GM21723 (cell line): ENCODE measurements around the gene PPEF1.
"Not testable (repeated sequence)": the region's sequence is repeated elsewhere in the genome, so short reads cannot be mapped to it uniquely, and the experiment has no call there.

ENCODE experiments used
- ATAC-seq: cut with Tn5 transposase; IDR thresholded peaks from one replicate; pipeline ENCODE4 v1.9.1; 2021; ENCODE audit warnings: mild to moderate bottlenecking, moderate library complexity; ENCODE audit not compliant: unreplicated experiment

PPEF1 gene

DNA sequence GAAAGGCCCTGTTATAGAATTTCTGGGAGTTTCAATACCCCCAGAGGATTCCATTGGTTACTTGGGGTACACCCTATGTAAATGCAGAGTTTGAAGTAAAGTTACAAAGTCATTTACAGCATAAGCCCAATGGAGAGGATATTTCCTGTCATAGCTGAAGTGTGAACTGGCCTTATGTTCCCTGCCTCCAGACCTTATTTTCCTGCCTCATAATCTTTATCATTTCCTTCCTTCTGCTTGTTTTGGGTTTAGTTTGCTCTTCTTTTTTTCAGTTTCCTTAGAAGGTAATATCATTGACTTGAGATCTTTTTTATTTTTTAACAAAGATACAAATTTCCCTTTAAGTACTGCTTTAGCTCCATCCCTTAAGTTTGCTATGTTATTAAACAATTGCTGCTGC is 85.4 kb downstream of the PPEF1 start:
- no peak for ATAC-seq

DNA sequence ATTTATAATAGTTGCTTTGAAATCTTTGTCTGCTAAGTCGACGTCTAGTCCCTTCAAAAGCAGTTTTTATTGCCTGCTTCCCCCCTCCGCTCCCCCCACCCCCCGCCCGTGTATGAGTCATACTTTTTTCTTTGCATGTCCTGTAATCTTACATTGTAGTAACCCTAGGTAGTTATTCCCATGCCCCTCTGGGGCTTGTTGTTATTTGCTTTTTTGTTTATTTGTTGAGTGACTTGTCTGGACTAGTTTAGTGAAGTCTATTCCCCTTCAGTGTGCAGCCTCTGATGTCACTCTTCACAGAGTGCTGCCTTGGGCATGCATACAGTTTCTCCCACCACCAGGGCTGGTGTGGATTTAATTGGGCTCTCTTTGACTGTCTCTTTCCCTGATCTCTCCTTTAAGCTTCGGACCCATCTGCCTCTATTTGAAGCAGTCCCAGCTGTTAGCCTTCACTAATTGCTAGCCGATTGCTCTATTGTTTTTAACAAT is 86.2 kb downstream of the PPEF1 start:
- no peak for ATAC-seq

DNA sequence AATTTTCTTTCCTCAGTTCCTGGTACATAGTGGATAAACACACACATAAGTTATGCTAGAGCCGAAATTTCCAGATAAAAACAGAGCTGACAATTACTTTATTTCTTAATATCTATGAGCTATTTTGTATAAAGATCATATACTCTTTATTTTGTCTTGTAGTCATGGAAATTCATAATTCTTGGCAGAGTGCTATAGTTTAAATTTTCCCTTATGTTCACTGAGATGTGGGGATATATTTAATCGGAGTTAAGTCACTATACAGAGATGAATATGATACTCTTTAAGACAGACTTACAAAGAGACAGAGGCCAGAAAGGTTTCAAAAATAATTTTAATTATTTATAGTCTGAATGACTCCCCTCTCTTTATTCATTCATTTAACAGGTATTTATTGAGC is 89.7 kb downstream of the PPEF1 start:
- no peak for ATAC-seq

DNA sequence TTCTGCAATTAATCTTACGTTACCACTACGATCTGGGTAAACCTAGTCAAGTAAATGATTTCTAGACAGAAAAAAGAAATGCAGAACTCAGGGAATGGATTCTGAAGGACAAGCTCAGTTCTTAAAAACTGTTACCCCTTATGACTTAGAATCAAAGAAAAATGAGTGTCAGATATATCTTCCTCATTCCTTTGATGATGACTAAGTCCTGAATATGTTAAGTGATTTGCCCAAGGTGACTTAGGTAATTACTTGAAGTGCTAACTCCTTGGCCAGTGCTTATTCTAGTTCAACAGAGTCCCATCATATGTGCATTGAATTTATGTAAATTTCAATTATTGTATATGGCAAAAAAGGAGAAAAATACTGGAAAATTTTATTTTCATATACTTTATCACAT is 92.5 kb downstream of the PPEF1 start:
- ATAC-seq, result no peak

DNA sequence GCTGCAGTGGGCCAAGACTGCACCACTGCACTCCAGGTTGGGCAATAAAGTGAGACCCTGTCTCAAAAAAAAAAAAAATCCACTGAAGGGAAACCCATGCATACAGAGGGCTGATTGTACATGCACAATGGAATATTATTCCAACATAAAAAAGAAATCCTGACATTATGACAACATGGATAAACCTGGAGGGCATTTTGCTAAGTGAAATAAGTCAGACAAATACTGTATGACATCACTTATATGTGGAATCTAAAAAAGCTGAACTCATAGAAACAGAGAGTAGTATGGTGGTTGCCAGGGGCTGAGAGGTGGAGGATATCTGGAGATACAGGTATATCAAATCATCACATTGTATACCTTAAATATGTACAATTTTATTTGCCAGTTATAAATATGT is 102.2 kb downstream of the PPEF1 start:
- ATAC-seq, result no peak

DNA sequence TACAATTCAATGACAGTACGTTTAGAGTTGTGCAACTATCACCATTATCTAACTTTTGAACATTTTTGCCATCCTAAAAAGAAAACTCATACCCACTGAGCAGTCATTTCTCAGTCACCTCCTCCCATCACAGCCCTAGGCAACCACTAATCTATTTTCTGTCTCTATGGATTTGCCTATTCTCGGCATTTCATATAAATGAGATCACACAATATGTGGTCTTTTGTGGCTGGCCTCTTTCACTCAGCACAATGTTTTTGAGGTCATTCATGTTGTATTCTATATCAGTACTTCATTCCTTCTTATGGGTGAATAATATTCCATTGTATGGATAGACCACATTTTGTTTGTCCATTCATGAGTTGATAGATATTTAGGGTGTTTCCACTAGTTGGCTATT is 103.0 kb downstream of the PPEF1 start:
- no peak for ATAC-seq

DNA sequence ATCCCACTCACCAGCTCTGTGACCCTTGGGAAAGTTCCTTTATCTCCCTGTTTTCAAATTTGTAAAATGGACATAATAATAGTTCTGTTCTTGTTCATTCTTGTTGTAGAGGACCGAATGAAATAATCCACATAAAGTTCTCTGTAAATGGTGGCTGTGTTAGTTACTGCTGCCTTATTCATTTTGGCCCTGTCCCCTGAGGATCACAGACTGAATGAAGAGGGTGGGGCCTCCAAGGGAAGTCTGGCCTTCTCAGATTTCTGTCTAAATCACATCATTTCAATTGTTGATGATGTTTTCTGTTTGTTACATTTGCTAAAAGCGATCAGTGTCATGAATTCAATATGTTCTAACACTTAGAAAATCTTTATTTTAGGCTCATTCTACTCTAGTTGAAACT is 117.9 kb downstream of the PPEF1 start:
- no peak for ATAC-seq

DNA sequence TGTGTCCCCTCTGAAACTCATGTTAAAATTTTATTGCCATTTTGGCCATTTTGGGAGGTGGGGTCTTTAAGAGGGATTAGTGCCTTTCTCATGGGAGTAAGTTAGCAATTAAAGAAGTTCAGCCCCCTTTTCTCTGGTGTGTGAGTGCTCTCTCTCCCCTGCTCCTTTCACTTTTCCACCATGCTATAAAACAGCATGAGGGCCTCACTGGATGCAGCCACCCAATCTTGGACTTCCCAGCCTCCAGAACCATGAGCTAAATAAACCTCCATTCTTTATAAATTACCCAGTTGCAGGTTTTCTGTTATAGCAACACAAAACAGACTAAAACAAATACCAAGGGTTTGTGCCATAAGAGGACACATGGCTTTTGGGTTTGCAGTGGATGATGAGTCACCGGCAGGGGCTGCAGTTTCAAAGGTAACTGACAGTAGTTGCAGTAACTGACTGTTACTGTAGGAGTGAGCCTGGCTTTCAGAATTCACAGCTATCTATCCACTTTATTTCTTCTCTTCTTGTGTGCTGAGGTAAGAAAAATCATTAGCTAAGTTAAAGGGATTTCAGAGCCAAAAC is 121.5 kb downstream of the PPEF1 start:
- no peak for ATAC-seq

DNA sequence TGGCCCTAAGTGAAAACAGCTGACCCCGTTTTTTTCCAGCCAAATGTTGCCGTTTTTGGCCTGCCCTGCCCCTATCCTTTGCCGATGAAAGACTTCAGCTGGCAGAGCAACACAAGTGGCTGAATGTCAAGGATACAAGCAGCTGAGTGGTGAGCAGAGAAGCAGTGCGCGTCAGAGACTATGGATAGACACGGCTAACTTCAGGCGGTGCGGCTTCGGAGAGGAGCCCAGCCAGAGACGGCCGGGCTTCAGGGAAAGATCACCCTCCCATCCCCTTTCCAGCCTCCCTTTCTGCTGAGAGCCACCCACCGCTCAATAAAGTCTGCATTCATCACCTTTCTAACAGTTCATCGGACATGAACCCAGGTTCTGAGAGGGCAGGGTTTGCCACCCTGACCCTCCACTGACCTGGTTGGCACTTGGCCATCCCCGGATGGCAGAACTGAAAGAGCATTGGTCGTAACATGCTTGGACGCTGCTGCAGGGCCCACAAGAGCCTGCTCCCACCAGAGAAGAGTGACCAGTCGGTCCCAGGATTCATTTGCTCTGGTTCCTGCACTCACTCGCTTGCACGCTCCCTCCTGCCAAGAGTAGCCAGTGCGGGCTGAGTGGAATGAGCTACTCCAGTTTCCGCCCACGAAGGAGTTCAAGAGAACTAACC is 125.8 kb downstream of the PPEF1 start:
- ATAC-seq, result no peak

DNA sequence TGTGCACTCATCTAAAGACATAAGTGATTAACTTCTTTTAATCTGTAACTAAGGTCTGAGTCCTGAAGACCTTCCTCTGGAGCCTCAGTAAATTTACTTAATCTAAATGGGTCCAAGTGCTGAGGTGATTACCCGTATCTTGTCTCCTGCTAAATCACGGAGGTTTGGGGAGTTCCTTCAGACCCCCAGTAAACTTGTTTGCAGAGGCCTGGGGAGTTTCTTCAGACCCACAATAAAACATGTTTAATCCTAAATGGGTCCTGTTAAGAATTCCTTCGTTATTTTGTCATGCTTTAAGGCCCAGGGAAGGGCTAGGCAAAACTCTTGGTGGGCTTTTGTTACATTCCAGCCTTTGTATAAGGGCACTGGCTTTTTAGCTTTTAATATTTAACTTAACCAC is 140.5 kb downstream of the PPEF1 start:
- ATAC-seq, result not testable (repeated sequence)

DNA sequence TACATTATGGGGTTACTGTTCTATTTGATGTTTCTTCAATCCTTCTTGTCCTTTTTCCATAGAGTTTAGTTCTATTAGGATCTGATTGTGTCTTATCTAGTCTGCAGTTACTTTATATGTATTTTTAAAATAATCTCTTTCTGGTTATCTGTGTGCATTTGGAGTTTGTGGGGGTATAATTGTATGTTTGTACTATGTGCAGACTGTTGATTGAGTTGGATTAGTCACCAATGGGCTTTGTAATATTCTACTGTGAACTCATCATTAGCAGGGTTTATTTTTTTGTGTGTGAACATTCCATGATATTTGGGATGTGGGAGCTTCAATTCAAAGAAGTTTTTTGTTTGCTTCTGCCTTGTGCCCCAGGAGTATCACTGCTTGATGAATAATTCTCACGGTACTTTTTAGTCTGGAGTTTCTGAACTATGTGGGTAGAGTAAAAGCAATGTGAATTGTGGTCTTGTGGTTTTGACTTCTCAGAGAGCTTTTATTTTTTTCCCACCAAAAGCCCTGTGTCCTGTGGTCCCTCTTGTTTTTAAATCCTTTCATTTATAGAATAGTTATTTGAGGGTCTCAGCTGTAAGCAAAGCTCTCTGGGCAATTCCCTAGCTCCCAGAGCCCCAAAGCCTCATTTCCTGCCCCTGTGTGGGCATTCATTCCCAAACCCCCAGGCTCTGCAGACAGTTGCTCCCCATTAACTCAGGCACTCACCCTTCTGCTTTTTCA is 148.6 kb downstream of the PPEF1 start:
- peak; percentile 95 for ATAC-seq

DNA sequence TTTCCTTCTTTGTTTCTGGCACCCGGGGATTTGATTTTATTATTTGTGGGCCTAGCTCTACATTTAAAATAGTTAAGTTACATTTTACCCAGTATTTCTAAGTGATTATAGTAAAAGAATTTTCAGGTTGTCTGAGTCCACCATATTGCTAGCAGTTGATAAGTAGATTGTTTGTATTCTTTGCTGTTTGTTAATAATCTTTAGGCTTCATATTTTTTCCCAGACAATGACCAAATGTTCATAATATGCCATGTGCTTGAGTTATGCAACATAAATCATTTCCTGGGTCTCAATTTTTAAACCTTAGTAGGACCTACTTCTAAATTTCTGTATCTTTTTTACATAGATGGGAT is 149.2 kb downstream of the PPEF1 start:
- no peak for ATAC-seq

DNA sequence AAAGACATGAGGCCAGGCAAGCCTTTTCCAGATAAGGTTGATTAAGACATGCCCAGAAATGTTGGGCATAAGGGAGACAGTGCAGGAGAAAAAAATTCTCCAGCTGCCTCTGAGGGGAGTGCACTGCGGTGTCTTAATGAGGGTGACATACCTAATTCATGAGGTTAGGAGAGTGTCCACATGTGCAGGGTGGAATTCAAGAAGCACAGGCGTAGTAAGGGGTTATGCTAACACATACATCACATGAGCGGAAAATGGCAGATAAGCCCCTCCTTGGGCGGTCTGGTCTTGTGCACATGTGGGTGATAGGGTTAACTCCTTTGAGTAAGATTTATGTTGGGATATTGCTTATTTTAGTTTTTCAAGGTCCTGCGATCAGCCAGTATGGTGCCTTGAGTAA is 154.1 kb downstream of the PPEF1 start:
- ATAC-seq, result no peak

DNA sequence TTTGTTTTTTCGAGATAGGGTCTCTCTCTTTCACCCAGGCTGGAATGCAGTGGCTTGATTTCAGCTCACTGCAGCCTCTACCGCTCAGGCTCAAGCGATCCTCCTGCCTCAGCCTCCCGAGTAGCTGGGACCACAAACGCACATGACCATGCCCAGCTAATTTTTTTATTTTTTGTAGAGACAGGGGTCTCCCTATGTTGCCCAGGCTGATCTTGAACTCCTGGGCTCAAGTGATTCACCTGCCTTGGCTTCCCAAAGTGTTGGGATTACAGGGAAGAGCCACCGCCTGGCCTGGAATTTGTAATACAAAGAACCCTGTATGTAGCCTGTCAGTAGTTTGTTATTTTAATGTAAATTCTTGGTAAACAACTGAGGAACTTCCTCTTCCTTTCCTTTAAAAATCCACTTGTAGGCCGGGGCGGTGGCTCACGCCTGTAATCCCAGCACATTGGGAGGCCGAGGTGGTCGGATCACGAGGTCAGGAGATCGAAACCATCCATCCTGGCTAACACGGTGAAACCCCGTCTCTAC is 157.0 kb downstream of the PPEF1 start:
- no peak for ATAC-seq

DNA sequence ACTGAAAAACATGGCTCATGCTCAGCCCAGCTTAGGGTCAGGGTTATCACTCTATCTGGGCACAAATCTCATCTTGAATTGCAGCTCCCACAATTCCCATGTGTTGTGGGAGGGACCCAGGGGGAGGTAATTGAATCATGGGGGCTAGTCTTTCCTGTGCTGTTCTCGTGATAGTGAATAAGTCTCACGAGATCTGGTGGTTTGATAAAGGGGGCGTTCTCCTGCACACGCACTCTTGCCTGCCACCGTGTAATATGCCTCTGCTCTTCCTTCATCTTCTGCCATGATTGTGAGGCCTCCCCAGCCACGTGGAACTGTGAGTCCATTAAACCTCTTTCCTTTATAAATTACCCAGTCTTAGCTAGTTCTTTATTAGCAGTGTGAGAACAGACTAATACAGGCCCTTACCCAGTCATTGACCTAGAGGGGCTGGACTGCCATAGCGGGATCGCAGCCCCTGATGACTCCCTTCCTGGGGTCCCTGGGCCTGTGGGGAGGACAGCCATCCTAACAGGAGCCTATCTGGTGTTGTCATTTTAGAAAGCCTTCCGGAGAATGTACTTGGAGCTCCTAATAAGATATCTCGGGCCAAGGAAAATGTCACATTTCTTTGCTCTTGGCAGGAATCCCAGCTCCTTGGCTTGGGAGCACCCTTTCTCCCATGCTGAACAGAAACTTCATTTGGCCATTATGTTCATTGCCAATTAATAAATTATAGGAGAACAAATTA is 163.9 kb downstream of the PPEF1 start:
- ATAC-seq, result no peak

DNA sequence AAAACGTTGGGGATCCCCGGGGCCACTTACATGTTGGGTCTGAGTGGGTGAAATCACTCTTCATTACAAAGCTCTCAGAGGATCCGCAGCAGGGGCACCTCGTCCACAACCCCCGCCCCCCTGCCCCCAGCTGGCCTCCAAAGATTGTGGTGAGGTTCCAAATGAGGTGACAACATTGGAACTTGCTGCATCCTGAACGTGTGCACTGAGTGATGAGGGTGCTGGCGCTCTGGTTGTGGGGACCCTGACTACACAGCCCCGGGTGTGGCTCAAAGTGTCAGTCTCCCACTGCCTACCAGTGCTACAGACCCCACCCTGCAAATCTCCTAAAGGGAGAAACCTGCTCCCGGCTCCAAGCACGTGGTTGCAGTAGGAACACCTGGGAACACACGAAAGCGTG is 164.5 kb downstream of the PPEF1 start:
- ATAC-seq, result no peak

DNA sequence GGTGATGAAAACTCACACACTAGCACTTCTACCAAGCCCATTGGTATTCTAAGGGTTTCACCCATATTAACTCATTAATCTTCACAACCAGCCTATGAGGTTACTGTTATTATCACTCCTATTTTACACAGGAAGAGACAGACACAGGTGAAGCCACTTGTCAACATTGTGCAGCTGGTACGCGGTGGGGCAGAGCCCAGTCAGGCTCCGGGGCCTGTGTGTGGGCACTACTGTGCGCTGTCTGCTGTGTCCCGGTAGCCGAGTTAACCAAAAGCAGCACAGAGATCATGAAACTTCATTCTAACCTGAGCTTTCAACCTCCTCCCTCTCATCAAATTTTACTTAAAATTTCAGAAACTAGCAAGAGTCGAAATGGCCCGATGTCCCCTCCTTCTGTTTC is 165.2 kb downstream of the PPEF1 start:
- ATAC-seq, result no peak

DNA sequence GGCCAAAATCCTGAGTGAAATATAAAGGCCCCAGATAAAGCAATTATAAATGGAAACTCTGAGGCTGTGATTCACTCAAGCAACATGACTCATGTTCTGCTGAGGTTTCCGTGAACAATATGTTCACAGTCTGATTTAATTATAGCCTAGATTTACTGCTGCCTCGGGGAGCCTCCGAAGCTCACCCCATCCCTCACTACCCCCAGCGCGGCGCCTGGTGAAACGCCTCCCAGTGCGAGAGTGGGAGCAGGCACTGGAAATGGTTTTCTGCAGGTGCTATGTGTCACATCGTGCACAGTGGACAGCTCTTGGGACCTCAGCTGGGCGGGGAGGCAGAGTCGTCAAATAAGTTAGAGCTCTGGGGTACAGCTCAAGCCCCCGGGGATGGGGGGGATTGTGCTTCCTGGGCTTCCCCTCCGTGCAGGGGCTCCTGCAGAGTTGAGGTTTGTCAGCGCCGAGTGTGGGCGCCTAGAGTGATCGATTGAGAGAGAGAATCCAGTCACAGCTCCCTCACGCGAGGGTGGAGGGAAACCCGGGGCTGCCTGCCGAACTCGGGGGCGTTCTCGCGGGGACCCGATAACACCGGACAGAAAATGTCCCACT is 165.8 kb downstream of the PPEF1 start:
- no peak for ATAC-seq

DNA sequence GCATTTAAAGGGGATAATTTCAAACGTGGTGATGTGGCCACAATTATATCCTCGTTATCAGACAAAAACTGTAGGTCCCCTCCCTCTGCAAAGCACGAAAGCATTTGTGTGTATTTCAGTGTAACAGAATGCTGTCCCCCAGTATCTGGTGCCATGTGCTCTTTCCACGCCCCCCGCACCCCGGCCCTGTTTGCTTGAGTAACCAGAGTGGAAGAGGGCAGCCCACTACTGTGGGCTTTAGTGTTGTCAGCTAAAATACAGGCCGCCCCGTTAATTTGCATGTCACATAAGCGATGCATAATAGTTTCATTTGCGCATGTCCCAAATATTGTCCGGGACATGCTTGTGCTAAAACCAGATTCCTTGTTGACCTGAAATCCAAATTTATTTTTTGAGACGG is 166.4 kb downstream of the PPEF1 start:
- ATAC-seq, result no peak

DNA sequence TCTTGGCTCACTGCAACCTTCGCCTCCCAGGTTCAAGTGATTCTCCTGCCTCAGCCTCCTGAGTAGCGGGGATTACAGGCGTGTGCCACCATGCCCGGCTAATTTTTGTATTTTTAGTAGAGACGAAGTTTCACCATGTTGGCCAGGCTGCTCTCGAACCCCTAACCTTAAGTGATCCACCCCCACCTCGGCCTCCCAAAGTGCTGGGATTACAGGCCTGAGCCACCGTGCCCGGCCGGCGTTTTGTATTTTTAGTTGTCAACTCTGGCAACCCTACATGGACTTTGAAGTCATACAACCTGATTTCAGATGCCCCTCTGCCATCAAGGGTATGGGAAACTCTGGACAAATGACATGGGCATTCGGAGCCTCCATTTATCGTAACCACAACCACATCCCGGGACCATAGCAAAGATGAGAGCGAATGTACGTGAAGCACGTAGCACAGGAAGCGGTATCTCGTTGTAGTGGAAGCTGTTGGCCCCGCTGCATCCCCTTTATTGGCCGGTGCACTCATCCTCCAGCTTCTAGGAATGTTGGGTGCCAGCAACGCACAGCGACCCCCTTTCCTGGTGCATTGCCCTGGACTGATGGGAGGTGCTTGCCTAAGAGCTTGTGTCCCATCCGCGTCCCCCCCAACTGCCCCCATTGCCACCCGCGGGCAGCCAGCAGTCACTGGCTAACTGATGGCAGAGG is 167.3 kb downstream of the PPEF1 start:
- no peak for ATAC-seq
